ENCODE measurements around the gene IGF1R. TPM values are rescaled to one million over a fixed set of nuclear protein-coding genes. Genes with fewer than 3 reads are reported as not detected.
"Not testable (repeated sequence)": the region's sequence is repeated elsewhere in the genome, so short reads cannot be mapped to it uniquely, and the experiment has no call there.

Gene IGF1R
- 10 to 100 TPM; 25.1 to 53.9 (median 48.3) TPM for polyA plus RNA-seq (ENCODE audit: insufficient read length in 4 of 4)

- DNase-seq (ENCODE audit: low read depth in 4 of 4, low spot score in 3 of 4), result peak; percentile 76 to 90 (median 88)
Observed at GRCh38 chr15:98647774-98648653, at the start of gene IGF1R. IGF1R (plus strand) TSS chr15:98648539; CDS start chr15:98649582, 1,043 bp downstream.

GRCh38 chr15:98599909-98600691 lies 48.2 kb upstream of the IGF1R start:
- peak; percentile 33 to 70 (median 49) for DNase-seq (ENCODE audit: low read depth in 4 of 4, low spot score in 3 of 4)

- no peak for DNase-seq (ENCODE audit: low read depth in 4 of 4, low spot score in 3 of 4)
Observed at GRCh38 chr15:98604983-98605382, 43.4 kb upstream of the IGF1R start.

- DNase-seq (ENCODE audit: low read depth in 4 of 4, low spot score in 3 of 4), result peak in 3 of 4 donors; percentile 16 to 48 (median 40)
Observed at GRCh38 chr15:98609144-98609852, 39.0 kb upstream of the IGF1R start.

- no peak for DNase-seq (ENCODE audit: low read depth in 4 of 4, low spot score in 3 of 4)
Observed at GRCh38 chr15:98610991-98611390, 37.3 kb upstream of the IGF1R start.

- no peak for DNase-seq (ENCODE audit: low read depth in 4 of 4, low spot score in 3 of 4)
Observed at GRCh38 chr15:98611808-98612207, 36.5 kb upstream of the IGF1R start.

GRCh38 chr15:98612490-98613110 lies 35.7 kb upstream of the IGF1R start:
- no peak for DNase-seq (ENCODE audit: low read depth in 4 of 4, low spot score in 3 of 4)

- DNase-seq (ENCODE audit: low read depth in 4 of 4, low spot score in 3 of 4), result no peak
Observed at GRCh38 chr15:98614681-98615080, 33.7 kb upstream of the IGF1R start.

GRCh38 chr15:98616397-98616796 lies 31.9 kb upstream of the IGF1R start:
- no peak for DNase-seq (ENCODE audit: low read depth in 4 of 4, low spot score in 3 of 4)

- DNase-seq (ENCODE audit: low read depth in 4 of 4, low spot score in 3 of 4), result no peak
Observed at GRCh38 chr15:98617328-98617980, 30.9 kb upstream of the IGF1R start.

- DNase-seq (ENCODE audit: low read depth in 4 of 4, low spot score in 3 of 4), result not testable (repeated sequence)
Observed at GRCh38 chr15:98618576-98618975, 29.8 kb upstream of the IGF1R start.

- DNase-seq (ENCODE audit: low read depth in 4 of 4, low spot score in 3 of 4), result no peak
Observed at GRCh38 chr15:98620020-98620419, 28.3 kb upstream of the IGF1R start.

- no peak for DNase-seq (ENCODE audit: low read depth in 4 of 4, low spot score in 3 of 4)
Observed at GRCh38 chr15:98621021-98621420, 27.3 kb upstream of the IGF1R start.

GRCh38 chr15:98625614-98626013 lies 22.7 kb upstream of the IGF1R start:
- no peak for DNase-seq (ENCODE audit: low read depth in 4 of 4, low spot score in 3 of 4)

- DNase-seq (ENCODE audit: low read depth in 4 of 4, low spot score in 3 of 4), result no peak
Observed at GRCh38 chr15:98626153-98626552, 22.2 kb upstream of the IGF1R start.

GRCh38 chr15:98628216-98628615 lies 20.1 kb upstream of the IGF1R start:
- no peak for DNase-seq (ENCODE audit: low read depth in 4 of 4, low spot score in 3 of 4)

- DNase-seq (ENCODE audit: low read depth in 4 of 4, low spot score in 3 of 4), result no peak
Observed at GRCh38 chr15:98635848-98636247, 12.5 kb upstream of the IGF1R start.

- DNase-seq (ENCODE audit: low read depth in 4 of 4, low spot score in 3 of 4), result no peak
Observed at GRCh38 chr15:98643115-98643514, 5.2 kb upstream of the IGF1R start.

GRCh38 chr15:98646546-98647025 lies 1.8 kb upstream of the IGF1R start:
- DNase-seq (ENCODE audit: low read depth in 4 of 4, low spot score in 3 of 4), result no peak

All from left renal pelvis (tissue), 4 donors.